ENCODE data around the gene SNX18. TPM values are rescaled to one million over a fixed set of nuclear protein-coding genes. Genes with fewer than 3 reads are reported as not detected.
A peak's percentile ranks its signal among the peaks of the same experiment; 100 is the strongest.

SNX18 gene
- total RNA-seq, 1 donor from 2014 or later: 38.8 TPM

DNA sequence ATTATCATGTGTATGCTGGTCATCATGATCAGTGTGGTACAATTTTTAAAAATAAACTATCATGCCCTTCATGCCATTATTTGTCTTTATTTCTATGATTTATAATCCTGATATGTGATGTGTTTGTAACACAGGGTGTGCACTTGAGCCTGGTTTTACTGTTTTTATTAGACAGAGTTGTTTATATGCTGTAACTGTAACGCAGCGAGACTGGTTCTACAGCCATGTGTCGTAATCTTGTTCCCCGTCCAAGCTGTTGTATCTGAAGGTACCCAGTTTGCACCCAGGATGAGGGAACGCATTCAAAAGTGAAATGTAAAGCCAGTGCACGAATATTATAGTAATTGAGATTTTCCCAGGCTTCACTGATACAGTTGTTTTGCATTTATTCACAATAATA lies 28.2 kb downstream of the SNX18 start:
- DNase-seq (ENCODE audit: low read depth) (no peak), FAIRE-seq (no peak)
- no peak overlapping the region for H2AFZ ChIP-seq (ENCODE audit: low read depth, low read length)
- H3K4me3 ChIP-seq (ENCODE audit: insufficient read depth, low read depth, low read length): no peak overlapping the region
- Mint-ChIP-seq H3K27ac (ENCODE audit: unreplicated experiment) (no peak overlapping the region), H3K36me3 (ENCODE audit: low read depth, unreplicated experiment) (peaks cover 5% of the 10 kb centered on the region), H3K9me3 (ENCODE audit: unreplicated experiment) (no peaks in the 10 kb centered on the region), H3K27me3 (ENCODE audit: low read depth, unreplicated experiment) (no peaks in the 10 kb centered on the region), H3K4me3 (ENCODE audit: unreplicated experiment) (no peak overlapping the region), H3K4me1 (ENCODE audit: low read depth, unreplicated experiment) (peaks cover 11% of the 10 kb centered on the region)
- peaks cover 48% of the 10 kb centered on the region for H3K79me2 ChIP-seq (ENCODE audit: insufficient read depth, low read length)
- H3K4me2 ChIP-seq (ENCODE audit: low read length): no peak overlapping the region
- H3K36me3 ChIP-seq (ENCODE audit: insufficient read depth, low read length): peaks cover 11% of the 10 kb centered on the region
- TF ChIP-seq CTCF (IDR thresholded peaks at IDR 0.05; ENCODE audit: insufficient read depth, low read depth, low read length): no peak
- TF ChIP-seq EZH2 (IDR thresholded peaks at IDR 0.05; ENCODE audit: insufficient read depth, low read length): no peak
- no peaks in the 10 kb centered on the region for H3K9me3 ChIP-seq (ENCODE audit: insufficient read depth, low read depth, low read length)
- peaks cover 50% of the 10 kb centered on the region for H4K20me1 ChIP-seq (ENCODE audit: insufficient read depth, low read length)
- no peak overlapping the region for H3K9ac ChIP-seq (ENCODE audit: low read length)
- no peaks in the 10 kb centered on the region for H3K27me3 ChIP-seq (ENCODE audit: insufficient read depth, low read length)
- H3K27ac ChIP-seq (ENCODE audit: low read depth, low read length): no peak overlapping the region
- H3K4me1 ChIP-seq (ENCODE audit: insufficient read depth, low read length): peaks cover 9% of the 10 kb centered on the region

- Histone ChIP-seq H3K79me2 (ENCODE audit: insufficient read depth, low read length) (peaks cover 28% of the 10 kb centered on the region), H3K27me3 (ENCODE audit: insufficient read depth, low read length) (no peaks in the 10 kb centered on the region), H3K36me3 (ENCODE audit: insufficient read depth, low read length) (peaks cover 11% of the 10 kb centered on the region), H3K9ac (ENCODE audit: low read length) (no peak overlapping the region), H3K9me3 (ENCODE audit: insufficient read depth, low read depth, low read length) (no peaks in the 10 kb centered on the region), H3K4me3 (ENCODE audit: insufficient read depth, low read depth, low read length) (no peak overlapping the region), H2AFZ (ENCODE audit: low read depth, low read length) (no peak overlapping the region), H3K4me2 (ENCODE audit: low read length) (no peak overlapping the region), H3K27ac (ENCODE audit: low read depth, low read length) (no peak overlapping the region), H3K4me1 (ENCODE audit: insufficient read depth, low read length) (peaks cover 9% of the 10 kb centered on the region), H4K20me1 (ENCODE audit: insufficient read depth, low read length) (peaks cover 31% of the 10 kb centered on the region)
- Mint-ChIP-seq H3K4me1 (ENCODE audit: low read depth, unreplicated experiment) (peaks cover 7% of the 10 kb centered on the region), H3K36me3 (ENCODE audit: low read depth, unreplicated experiment) (peaks cover 21% of the 10 kb centered on the region), H3K9me3 (ENCODE audit: unreplicated experiment) (peaks cover 3% of the 10 kb centered on the region), H3K27ac (ENCODE audit: unreplicated experiment) (no peak overlapping the region), H3K4me3 (ENCODE audit: unreplicated experiment) (no peak overlapping the region), H3K27me3 (ENCODE audit: low read depth, unreplicated experiment) (no peaks in the 10 kb centered on the region)
- DNase-seq (ENCODE audit: low read depth) (peak; percentile 37), FAIRE-seq (no peak)
- TF ChIP-seq EZH2 (IDR thresholded peaks at IDR 0.05; ENCODE audit: insufficient read depth, low read length) (no peak), CTCF (IDR thresholded peaks at IDR 0.05; ENCODE audit: insufficient read depth, low read depth, low read length) (no peak)
Observed at GRCh38 chr5:54547711-54548250, 30.2 kb downstream of the SNX18 start.

DNA sequence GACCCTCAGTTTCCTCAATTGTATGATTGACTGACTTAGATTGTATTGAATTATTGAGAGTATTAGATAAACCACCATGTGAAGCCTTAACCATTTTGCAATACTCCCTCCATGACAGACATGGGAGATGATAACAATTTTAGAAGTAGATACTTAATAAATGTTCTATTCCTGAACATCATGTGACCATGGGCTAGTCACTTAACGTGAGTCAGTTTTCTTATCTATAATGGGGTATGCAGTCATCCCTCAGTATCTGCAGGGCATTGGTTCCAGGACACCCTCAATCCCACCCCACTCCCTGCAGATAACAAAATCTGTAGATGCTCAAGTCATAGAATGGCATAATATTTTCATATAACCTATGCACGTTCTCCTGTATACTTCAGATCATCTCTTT lies 31.0 kb downstream of the SNX18 start:
- Histone ChIP-seq H3K27ac (ENCODE audit: low read depth, low read length) (no peak overlapping the region), H3K79me2 (ENCODE audit: insufficient read depth, low read length) (peaks cover 22% of the 10 kb centered on the region), H3K4me2 (ENCODE audit: low read length) (no peak overlapping the region), H3K4me1 (ENCODE audit: insufficient read depth, low read length) (peaks cover 9% of the 10 kb centered on the region), H3K36me3 (ENCODE audit: insufficient read depth, low read length) (peaks cover 10% of the 10 kb centered on the region), H3K9me3 (ENCODE audit: insufficient read depth, low read depth, low read length) (no peaks in the 10 kb centered on the region), H3K27me3 (ENCODE audit: insufficient read depth, low read length) (no peaks in the 10 kb centered on the region), H4K20me1 (ENCODE audit: insufficient read depth, low read length) (peaks cover 27% of the 10 kb centered on the region), H3K9ac (ENCODE audit: low read length) (no peak overlapping the region), H2AFZ (ENCODE audit: low read depth, low read length) (no peak overlapping the region), H3K4me3 (ENCODE audit: insufficient read depth, low read depth, low read length) (no peak overlapping the region)
- FAIRE-seq: no peak
- H3K27me3 Mint-ChIP-seq (ENCODE audit: low read depth, unreplicated experiment): no peaks in the 10 kb centered on the region
- peaks cover 21% of the 10 kb centered on the region for H3K36me3 Mint-ChIP-seq (ENCODE audit: low read depth, unreplicated experiment)
- DNase-seq (ENCODE audit: low read depth): peak; percentile 23
- peaks cover 4% of the 10 kb centered on the region for H3K9me3 Mint-ChIP-seq (ENCODE audit: unreplicated experiment)
- TF ChIP-seq EZH2 (IDR thresholded peaks at IDR 0.05; ENCODE audit: insufficient read depth, low read length) (no peak), CTCF (IDR thresholded peaks at IDR 0.05; ENCODE audit: insufficient read depth, low read depth, low read length) (no peak)
- peaks cover 7% of the 10 kb centered on the region for H3K4me1 Mint-ChIP-seq (ENCODE audit: low read depth, unreplicated experiment)
- H3K27ac Mint-ChIP-seq (ENCODE audit: unreplicated experiment): no peak overlapping the region
- H3K4me3 Mint-ChIP-seq (ENCODE audit: unreplicated experiment): no peak overlapping the region
